Thoracic aorta endothelial cell (primary cell): ENCODE data around the gene BCL7C. TPM values are rescaled to one million over a fixed set of nuclear protein-coding genes. Genes with fewer than 3 reads are reported as not detected.

Experiments
- small RNA-seq: library from RNA; depleted of rRNA; stranded (forward); fragments of <200 nt; gene quantifications from one replicate; pipeline ENCODE3, GENCODE V24; 2012
- total RNA-seq: library from RNA; depleted of rRNA; stranded (reverse); fragments of >200 nt; gene quantifications from 2 replicates; pipeline ENCODE4 v1.2.3, GENCODE V29; 2012

The BCL7C gene
- total RNA-seq: 21.2 and 25.9 TPM in 2 replicates

DNA sequence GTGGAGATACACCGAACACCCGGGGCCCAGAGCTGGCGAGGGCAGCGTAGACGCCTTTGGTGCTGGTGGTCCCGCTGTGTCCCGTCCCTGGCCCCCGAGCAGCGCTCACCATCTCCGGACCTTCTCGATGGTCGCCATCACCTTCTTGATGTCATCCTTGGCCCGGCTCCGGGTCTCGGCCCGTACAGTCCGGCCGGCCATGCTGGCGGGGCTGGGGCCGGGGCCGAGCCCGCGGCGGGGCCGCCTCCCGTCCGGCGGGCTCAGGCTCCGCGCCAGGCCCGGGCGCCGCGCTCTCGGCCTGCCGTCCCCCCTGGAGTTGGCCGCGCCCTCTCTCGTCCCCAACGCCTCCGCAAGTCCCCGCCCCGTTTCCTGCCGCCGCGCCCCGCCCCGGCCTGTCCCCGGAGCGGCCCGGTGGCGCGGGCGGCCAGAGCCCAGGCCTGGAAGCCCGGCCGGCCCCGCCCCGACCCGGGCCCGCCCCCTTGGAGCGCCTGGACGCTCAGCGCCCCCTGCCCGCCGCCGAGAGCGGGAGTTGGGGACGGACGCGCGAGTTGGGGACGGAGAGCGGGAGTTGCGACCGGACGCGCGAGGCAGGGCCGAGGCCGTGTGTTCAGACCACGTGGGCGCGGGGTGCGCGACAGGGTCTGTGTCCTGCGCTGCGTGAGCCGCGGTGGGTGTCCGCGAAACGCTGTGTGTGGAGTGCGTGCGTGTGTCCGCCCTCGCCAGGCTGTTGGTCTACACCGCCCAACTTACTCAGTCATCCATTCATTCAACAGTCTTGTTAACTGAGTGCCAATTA lies at the start of gene BCL7C:
Gene BCL7C, minus strand, starts transcription at position 334 of the 796 bp plus-strand sequence. Its CDS starts 133 bp downstream, at position 201.

DNA sequence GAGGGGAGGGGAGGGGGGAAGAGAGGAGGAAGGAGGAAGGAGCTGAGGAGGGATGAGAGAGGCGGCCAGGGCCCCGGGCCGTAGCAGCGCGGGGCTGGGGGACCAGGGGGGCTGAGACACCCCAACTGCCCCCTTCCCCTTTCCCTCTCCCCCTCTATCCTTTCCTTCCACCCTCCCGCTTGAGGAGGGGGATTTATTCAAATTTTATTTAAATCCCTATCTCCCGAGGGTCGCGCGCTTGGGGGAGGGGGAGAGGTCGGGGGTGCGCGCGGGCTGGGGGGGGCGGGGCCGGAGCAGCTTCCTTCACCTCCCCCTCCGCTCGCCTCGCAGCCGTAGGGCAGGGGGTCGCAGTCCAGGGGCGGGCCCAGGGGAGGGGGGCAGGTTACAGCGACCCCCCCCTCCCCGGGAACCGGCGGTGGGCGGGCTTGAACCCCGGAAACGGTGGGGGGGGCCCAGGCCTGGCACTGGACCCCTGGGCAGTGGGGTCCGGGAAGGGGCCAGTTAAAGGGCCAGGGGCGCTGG lies 29.7 kb upstream of the BCL7C start, which contains the start of gene FBXL19:
Gene FBXL19, plus strand, starts transcription at position 19 of the 522 bp plus-strand sequence. CDS start 2,183 bp downstream, outside the sequence.

DNA sequence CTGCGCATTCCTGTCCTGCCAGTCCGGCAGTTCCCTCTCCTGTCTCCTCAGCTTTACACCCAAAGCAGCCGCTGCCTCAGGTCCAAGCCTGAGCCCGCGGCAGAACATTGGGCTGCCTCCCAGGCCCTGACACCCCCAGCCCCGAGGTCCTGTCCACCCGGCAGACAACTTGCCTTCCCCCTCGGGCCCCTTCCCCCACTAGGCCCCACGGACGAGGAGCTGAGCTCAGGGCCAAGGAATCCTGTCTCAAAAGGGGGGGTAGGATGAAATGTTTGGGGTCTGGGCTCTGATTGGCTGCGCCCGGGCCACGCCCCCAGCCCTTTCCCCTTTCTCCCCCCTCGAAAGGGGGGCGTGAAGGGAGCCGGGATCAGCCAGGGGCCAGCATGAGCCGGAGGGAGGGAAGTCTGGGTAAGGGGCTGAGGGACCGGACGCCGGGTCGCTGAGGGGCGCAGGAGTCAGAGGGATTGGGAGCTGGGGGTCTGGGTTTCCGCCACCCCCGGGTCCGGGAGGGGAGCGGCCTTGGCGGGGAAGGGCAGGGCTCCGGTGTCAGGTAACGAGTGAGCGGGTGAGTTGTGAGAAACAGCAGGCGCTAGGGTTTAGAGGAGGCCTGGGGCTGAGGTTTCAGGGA lies 2.5 kb upstream of the BCL7C start, which contains the start of gene CTF1:
Gene CTF1, plus strand, starts transcription at position 354 of the 628 bp plus-strand sequence. Its CDS starts 30 bp downstream, at position 384.

Small RNA genes lying within 50 kb of the gene (small RNA-seq; reads per million reads assigned to genes)
- gene MIR4519 (not detected), gene MIR762 (not detected)

Other genes with a start within 250 kb of the BCL7C start
- gene PRR14, start 243.1 kb downstream of the BCL7C start, total RNA-seq: 12.4 and 13.7 TPM in 2 replicates
- gene FBRS, start 235.6 kb downstream of the BCL7C start, total RNA-seq: 23.7 and 30.1 TPM in 2 replicates
- gene SRCAP, start 194.9 kb downstream of the BCL7C start, total RNA-seq: 32.3 and 36.0 TPM in 2 replicates
- gene PHKG2, start 145.7 kb downstream of the BCL7C start, total RNA-seq: 21.4 and 22.1 TPM in 2 replicates
- gene CFAP119, start 132.0 kb downstream of the BCL7C start, total RNA-seq: 1.5 and 1.7 TPM in 2 replicates
- 85.9 and 91.9 TPM in 2 replicates for gene RNF40, start 131.8 kb downstream of the BCL7C start, total RNA-seq
- gene ZNF629, start 106.9 kb downstream of the BCL7C start, total RNA-seq: 10.6 and 11.6 TPM in 2 replicates
- 0.13 and 0.14 TPM in 2 replicates for gene CTF1, start 2.5 kb upstream of the BCL7C start, total RNA-seq
- gene FBXL19, start 29.5 kb upstream of the BCL7C start, total RNA-seq: 20.6 and 33.5 TPM in 2 replicates
- 13.0 and 16.7 TPM in 2 replicates for gene ORAI3, start 55.0 kb upstream of the BCL7C start, total RNA-seq
- 7.0 and 7.8 TPM in 2 replicates for gene SETD1A, start 63.7 kb upstream of the BCL7C start, total RNA-seq
- gene HSD3B7, start 91.1 kb upstream of the BCL7C start, total RNA-seq: 3.7 and 4.7 TPM in 2 replicates
- gene STX1B, start 116.6 kb upstream of the BCL7C start, total RNA-seq: 0.27 and 0.36 TPM in 2 replicates
- gene STX4, start 139.5 kb upstream of the BCL7C start, total RNA-seq: 22.2 and 26.3 TPM in 2 replicates
- gene ZNF668, start 180.2 kb upstream of the BCL7C start, total RNA-seq: 6.6 and 8.9 TPM in 2 replicates
- gene ZNF646, start 180.3 kb upstream of the BCL7C start, total RNA-seq: 12.2 and 15.3 TPM in 2 replicates
- 1.1 and 1.5 TPM in 2 replicates for gene PRSS53, start 194.9 kb upstream of the BCL7C start, total RNA-seq
- 65.3 and 77.1 TPM in 2 replicates for gene VKORC1, start 200.7 kb upstream of the BCL7C start, total RNA-seq
- gene BCKDK, start 214.3 kb upstream of the BCL7C start, total RNA-seq: 42.0 and 51.4 TPM in 2 replicates
- gene KAT8, start 223.6 kb upstream of the BCL7C start, total RNA-seq: 24.1 and 31.4 TPM in 2 replicates
- gene PRSS8, start 241.7 kb upstream of the BCL7C start, total RNA-seq: not detected in 2 replicates